Astrocyte (in vitro differentiated cells and primary cell): ENCODE measurements around the gene KLF7.

Source experiments
- EZH2 ChIP-seq: IDR thresholded peaks from 2 replicates; pipeline ENCODE4 v1.6.1; 2012; ENCODE audit warnings: mild to moderate bottlenecking, low read length, inconsistent platforms; ENCODE audit not compliant: insufficient read depth
- TF ChIP-seq, protein P1 (sequence below): IDR thresholded peaks from 2 replicates; pipeline ENCODE4 v1.5.1; 2011; ENCODE audit warnings: low read depth, mild to moderate bottlenecking, inconsistent platforms, low read length, moderate library complexity; ENCODE audit not compliant: insufficient read depth

- TF ChIP-seq EZH2 = no peak
- TF ChIP-seq, protein P1, sequence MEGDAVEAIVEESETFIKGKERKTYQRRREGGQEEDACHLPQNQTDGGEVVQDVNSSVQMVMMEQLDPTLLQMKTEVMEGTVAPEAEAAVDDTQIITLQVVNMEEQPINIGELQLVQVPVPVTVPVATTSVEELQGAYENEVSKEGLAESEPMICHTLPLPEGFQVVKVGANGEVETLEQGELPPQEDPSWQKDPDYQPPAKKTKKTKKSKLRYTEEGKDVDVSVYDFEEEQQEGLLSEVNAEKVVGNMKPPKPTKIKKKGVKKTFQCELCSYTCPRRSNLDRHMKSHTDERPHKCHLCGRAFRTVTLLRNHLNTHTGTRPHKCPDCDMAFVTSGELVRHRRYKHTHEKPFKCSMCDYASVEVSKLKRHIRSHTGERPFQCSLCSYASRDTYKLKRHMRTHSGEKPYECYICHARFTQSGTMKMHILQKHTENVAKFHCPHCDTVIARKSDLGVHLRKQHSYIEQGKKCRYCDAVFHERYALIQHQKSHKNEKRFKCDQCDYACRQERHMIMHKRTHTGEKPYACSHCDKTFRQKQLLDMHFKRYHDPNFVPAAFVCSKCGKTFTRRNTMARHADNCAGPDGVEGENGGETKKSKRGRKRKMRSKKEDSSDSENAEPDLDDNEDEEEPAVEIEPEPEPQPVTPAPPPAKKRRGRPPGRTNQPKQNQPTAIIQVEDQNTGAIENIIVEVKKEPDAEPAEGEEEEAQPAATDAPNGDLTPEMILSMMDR = no peak
These were observed 43.0 kb downstream of the KLF7 start for GRCh38 chr2:207122651-207123334.
